ENCODE results near the gene DUS1L.

The DUS1L gene

DNA sequence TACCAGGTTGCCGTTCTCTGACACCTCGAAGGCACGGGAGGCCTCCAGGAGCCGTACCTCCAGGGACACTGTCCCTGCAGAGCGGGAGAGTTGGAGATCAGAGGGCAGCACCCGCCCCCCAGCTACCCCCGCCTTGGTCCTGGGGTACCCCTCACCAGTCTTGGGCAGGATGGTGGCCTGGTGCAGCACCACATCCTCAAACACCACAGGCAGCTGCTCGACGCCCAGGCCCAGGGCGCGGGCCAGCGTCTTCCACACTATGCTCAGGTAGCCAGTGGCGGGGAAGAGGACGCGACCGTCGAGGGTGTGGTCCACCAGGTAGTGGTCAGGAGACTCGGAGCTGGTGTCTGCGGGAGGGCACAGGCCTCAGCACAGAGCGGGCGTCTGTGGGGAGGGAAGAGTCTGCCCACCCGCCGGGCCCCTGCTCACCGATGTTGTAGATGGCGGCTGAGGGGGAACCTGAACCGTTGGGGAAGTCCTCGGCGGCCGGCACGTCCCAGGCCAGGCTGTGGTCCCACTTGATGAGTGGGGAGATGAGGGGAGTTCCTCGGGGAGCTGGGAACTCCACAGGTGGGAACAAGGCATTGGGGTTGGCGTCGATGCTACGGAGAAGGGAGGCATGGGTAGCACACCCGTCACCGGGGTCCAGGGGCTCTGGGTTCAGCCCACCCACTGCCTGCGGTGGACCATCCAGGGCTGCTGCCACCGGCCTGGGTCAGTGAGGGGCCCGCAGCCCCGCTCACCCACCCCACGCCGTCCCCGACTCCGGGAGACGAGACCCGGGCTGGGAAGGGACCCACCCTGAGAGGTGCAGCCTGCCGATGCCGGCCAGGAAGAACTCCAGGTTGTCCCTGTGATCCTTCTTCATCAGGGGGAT, 22.6 kb upstream of the DUS1L start:
- no peak for DNase-seq (ENCODE audit: low spot score)

DNA sequence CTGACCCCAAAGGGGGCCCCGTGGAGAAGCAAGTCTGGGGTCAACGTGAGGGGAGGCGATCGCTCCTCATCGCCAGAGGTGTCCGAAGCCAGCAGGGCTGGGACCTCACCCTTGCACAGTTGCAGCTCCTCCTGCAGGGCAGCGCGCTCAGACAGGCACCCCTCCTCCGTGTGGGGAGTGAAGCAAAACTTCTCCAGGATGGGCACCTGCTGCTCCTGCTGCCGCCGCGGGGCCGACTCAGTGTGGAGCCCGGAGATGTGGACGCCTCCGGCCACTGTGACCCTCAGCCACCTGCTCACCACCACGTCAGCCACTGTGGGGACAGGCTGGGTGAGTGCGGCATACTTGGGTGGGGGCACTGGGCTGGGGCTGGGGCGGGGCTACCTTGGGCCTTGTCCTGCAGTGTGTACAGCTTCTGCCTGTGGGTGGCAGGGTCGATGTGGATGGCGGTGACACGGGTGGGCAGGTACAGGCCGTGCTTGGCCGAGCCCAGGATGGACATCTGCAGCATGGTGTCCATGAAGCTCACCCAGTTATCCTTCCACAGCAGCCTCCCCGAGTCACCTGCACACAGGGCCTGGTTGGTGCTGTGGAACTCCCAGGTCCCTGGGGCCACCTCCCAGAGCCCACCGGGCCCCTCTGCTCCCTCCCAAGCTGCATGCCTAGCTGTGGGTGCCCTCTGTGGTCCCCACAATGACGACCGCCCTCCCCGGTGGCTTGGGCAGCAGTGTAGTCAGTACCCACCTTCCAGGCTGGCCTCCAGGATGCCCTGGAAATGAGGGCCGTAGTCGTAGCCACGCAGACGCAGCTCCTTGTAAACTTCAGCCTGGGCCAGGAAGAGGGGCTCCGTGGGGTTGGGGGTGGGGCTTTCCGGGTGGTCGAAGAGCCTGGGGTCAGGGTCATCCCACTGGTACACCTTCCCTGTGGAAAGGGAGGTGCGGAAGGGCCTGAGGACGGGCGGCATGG, 21.6 kb upstream of the DUS1L start:
- DNase-seq (ENCODE audit: low spot score): no peak

DNA sequence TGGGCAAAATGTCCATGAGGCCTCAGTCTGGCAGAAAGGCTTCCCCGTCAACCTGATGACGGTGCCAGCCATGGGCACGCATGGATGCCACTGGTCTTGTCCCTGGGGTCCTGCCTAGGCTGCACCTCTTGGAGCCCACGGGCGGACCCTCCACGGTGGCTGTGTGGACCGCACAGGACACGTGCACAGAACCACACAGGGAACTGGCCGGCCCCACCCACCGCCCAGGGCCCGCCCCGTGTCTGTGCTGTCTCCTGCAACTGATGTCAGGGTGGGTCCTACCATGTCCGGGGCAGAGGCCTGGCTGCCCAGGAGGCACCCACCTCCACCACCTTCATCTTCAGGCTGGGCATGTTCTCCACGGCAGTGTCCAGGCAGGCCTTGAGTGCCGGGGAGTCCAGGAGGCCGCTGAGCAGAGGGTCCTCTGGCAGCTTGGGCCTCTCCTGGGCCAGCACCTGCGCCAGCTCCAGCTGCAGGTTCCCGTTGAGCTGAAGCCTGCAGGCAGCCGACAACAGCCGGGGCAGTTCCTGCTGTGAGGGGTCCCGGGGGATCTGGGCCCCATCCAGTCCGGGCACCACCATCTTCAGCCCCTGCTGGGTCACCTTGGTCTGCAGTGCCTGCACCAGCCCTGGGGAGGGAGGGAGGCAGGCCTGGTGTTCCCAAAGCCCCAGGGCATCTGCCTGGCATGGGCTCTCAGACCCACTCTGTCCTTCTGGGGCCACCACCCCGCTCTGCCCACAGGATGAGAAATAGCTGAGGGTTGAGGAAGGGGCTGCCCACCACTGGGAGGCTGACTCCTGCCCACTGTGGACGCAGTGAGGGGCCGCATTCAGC, 20.5 kb upstream of the DUS1L start:
- no peak for DNase-seq (ENCODE audit: low spot score)

DNA sequence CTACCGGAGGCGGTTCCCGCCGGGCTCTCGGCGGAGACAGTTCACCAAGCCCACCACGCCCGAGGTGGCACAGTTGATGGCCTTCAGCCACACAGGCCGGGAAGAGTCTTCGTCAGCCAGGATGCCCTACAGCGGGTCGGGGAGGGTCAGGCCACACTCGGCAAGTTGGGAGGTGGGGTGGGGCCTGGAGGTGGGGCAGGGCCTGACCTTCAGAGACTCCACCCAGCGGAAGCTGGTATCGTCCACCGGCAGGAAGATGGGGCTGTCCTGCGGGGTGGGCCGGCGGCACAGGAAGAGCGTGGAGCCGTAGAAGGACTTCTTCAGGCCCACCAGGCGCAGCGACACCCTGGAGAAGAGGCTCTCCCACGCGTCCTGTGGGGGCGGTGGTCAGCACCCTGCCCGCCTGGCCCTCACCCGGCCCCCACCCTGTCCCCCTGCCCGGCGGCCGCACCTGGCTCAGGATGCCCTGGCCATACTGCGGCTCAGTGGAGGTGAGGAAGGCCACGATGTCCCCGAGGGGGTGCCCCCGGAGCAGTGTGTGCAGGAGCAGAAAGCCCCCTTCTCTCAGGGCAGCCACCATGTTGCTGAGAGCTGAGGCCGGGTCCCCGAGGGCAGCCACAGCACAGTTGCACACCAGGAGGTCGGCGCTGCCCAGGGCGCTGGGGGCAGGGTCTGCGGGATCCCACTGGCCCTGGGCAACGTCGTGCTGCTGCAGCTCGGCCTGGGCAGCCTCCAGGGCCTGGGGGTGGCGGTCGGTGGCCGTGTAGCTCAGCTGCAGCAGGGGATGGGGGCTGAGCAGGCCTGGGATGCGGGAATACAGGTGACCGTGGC, 19.6 kb upstream of the DUS1L start:
- DNase-seq (ENCODE audit: low spot score): no peak

DNA sequence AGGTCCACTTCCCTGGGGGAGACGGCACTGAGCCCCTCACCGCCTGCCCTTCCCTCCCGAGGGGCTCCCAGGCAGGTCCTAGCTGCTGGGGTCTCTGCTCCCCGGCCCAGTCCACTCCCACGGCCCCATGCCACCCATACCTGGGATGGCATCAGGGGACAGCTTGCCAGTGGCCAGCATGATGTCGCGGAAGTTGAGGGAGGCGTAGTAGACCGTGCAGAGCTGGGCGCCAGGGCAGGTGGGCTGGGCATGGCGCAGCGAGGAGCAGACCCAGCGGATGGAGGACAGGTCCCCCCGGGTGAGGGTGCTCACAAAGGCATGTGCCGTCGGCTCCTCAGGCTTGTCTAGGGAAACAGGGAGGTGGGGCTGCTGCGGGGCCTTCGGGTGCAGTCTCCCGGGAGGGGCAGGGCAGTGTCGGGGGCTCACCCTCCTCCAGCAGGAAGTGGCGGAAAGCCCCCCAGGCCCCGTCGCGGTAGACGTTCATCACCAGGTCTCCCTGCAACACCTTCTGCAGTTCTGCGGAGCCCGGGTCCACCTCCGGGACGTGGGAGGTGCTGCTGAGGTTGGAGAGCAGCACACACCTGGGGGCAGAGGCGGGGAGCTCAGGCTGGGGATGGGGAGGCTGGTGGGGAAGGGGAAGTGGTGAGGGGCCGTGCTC, 18.9 kb upstream of the DUS1L start:
- DNase-seq (ENCODE audit: low spot score): no peak

DNA sequence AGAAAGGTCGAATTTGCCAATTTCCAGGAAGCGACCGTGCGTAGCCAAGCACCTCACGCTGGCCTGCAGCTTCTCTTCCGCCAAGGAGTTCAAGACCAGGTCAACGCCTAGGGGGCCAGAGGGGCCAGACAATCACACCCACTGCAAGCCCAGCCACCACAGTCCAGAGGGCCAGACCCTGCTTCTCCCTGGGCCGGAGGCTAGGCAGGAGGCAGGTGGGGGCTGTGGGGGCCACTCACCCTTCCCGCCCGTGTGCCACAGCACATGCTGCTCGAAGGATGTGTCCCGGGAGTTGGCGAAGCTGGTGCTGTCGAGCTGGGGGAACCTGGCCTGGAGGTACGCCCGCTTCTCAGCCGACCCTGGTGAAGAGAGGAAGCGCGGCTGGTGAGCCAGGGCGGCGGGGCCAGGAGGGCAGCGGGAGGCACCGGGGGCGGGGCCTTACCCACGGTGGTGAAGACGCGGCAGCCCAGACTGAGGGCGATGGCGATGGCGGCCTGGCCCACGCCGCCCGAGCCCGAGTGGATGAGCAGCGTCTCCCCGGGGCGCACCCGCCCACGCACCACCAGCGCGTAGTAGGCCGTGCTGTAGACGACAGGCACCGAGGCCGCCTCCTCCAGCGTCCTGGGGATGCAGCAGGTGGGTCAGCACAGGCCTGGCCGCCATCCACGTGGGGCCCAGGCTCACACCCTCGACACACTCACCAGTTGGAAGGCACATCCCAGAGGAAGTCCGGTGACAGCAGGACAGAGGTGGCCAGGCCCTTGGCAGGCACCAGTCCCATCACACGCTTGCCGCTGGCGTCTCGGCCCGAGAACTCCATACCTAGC, 18.1 kb upstream of the DUS1L start:
- no peak for DNase-seq (ENCODE audit: low spot score)

DNA sequence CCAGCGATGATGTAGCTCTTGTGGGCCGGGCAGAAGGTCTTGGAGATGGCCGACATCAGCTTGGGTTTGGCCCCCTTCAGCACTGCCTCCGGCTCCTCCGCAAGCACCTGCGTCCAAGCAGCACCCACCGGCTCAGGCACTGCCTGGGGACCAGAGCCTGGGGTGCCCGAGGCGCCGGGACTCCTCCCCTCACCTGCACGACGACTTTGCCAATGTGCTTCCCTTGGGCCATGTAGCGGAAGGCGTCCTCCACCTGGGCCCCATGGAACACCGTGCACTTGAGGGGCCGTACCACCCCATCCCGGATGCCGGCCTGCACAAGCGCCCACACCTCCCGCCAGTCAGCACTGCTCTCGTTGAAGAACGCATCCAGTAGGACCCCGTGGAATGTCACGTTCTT, 17.4 kb upstream of the DUS1L start:
- no peak for DNase-seq (ENCODE audit: low spot score)

DNA sequence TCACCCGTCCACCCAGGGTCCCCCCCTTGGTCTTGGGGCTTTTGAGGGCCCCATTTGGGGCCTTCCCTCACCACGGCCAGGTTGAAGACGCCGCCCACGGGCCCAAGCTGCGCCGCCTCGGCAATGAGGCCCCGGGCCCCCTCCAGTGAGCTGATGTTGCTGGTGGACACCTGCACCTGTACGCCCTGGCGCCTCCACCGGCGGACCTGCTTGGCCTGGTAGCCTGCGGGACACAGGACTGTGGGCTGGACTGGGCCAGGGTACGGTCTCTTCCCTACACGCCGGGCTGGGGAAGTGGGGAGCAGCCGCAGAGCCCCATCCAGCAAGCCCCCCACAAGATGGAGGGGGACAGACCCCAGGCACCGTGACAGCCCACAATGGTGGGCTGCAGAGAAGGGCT, 16.9 kb upstream of the DUS1L start:
- no peak for DNase-seq (ENCODE audit: low spot score)

DNA sequence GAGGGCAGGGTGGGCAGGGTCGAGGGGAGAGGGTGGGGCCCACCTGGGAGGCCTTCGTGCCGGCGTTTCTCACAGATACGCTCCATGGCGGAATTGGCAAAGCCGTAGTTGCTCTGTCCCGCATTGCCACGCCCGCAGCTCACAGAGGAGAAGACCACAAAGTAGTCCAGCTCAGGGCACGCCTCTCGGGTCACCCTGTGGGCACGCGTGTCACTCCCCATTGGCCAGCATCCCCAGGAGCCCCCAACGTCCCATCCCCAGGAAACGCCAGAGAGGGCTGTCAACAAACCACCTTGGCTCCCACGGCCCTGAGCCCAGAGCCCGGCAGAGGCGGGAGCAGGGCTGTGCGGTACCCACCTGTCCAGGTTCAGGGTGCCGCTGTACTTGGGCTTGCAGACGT, 16.4 kb upstream of the DUS1L start:
- no peak for DNase-seq (ENCODE audit: low spot score)

DNA sequence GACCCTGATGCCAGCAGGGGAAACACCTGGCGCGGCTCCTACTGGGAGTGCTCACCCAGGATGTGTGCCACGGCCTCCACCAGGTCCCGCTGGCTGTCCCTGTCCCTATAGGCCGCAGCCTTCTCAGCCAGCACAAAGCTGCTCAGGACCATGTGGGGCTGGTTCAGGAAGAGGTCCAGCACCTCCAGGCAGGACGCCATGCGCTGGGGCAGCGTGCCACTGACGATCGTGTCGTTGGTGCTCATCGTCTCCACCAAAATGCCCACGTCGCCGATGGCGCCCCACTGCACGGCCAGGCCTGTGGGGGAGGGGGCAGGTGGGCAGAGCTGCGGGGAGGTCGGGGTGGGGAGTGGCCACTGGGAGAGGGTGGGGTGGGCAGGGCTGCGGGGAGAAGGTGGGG, 15.9 kb upstream of the DUS1L start:
- DNase-seq (ENCODE audit: low spot score): no peak

DNA sequence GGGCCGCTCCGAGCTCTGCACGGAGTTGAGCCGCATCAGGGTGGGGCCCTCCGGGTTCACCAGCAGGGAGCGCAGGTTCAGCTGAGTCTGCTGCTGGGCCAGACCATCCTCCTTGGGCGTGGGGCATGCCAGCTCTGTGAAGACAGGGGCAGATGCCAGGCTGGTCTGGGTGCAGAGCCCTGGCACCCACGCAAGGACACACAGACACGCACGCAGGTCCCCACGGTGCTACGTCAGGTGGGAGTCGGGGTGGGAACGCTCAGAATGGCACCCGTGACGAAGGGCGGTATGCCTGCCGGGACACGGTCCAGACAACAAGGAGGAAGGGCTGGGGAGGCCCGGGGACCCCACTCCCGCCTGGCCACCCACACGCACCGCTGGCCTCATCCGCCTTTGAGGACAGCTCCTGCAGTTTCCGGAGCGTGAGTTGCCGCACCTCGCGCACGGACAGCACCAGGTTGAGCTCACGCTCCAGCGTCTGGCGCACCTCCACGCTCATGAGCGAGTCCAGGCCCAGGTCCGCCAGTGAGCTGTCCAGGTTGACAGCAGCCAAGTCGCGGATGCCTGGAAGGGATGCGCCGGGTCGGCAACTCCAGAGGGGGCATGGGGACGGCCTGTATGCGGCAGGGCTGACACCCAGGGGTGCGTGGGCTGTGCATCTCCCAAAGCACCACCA, 15.3 kb upstream of the DUS1L start:
- no peak for DNase-seq (ENCODE audit: low spot score)

DNA sequence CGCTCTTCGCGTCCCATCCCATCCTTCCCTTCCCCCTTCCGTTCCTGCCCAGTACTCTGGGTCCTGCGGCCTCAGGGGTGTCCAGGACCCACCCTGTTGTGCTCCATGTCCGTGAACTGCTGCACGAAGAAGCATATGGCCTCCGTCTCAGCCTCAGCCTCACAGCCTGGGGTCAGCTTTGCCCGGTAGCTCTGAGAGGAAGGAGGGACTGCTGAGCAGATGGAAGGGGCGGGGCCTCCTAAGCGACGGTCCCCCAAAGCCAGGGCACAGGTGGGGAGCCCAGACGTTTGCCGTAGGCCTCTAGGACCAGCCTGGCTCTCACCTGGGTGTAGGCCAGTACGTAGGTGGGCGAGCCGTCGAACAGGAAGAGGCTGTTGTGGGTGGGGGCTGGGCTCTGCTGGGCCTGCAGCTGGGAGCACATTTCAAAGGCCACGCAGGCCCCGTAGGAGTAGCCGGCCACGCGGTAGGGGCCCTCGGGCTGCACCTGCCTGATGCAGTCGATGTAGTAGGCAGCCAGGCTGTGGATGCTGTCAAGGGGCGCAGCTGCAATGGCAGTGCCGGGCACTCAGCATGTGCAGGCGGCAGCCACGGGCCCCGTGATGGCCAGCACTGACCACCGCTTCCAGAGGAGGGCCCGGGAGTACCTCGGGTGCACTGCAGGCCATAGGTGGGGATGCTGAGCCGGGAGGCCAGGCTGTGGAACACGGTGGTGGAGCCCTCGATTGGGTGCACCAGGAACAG, 14.6 kb upstream of the DUS1L start:
- DNase-seq (ENCODE audit: low spot score): no peak

DNA sequence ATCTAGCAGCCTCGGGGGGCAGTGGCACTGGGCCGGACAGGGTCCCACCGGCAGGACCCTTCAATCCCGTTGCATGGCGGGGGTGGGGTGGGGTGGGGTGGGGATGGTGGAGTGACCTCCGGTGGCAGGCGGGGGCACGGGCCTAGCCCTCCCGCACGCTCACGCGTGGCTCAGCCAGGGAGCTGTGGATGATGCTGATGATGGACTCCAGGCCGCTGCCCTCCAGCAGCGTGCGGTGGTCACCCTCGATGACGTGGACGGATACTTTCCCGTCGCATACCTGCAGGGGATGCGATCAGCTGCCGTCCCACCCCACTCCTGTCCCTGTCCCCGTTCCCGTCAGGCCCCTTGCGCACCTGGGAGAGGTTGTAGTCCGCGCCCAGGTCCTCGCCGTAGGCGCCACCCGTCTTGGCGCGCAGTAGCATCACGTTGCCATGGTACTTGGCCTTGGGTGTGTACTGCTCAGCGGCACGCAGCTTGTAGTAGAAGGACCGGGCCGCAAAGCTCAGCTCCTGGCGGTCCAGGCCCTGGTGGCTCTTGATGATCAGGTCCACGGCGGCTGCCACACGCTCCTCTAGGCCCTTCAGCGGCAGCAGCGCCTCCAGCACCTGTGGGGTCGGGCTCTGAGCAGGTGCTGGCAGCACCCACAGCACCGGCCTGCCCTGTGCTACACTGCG, 13.5 kb upstream of the DUS1L start:
- no peak for DNase-seq (ENCODE audit: low spot score)

DNA sequence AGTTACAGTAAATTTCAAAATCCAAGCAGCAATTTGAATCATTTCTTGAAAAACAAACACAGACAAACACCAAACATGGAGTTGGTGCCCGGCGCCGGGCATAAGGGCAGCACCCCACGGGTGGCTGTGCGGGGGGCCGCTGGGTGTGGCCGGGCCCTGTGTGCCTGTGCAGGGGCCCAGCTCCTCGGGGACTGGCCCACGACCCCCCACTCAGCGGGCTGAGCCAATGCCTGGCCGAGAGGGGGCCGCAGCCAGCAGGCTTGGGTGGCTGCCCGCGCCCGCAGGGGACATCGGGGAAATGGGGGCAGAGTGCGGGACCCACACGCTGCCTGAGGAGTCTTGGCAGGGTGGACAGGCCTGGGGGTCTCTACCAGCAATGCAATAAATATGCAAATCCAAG, 12.8 kb upstream of the DUS1L start:
- DNase-seq (ENCODE audit: low spot score): no peak

DNA sequence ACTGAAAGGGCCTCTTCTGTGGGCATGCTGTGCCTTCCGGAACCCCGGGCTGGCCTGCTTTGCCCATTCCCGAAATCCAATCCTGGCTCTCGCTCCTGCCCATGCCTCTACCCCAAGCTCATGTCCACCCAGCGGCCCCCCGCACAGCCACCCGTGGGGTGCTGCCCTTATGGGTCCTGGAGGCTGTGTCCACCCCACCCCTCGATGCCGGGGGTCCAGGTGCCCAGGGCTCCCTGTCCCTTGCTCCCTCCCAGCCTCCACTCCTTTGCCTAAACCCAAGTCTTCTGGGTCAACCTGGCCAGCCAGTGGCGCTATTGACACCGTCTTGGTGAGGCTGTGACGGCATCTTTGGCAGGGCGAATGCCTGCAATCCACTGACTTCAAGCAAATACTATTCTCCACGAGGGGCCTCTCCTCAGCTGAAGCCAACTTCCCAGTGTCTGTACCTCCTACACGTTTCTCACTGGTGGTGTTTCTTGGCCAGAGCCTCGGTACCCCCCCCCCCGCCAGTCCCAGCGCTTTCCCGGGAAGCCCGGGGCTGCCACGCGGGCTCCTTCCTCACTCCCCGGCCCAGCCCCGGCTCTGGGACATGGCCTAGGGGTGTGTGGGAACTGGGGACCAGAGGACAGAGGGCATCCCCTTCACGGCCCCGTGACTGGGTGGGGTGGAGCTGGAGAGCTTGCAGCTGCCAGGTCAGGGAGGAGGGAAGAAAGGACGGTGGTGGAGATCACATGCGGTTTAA, 12.2 kb upstream of the DUS1L start:
- DNase-seq (ENCODE audit: low spot score): no peak

DNA sequence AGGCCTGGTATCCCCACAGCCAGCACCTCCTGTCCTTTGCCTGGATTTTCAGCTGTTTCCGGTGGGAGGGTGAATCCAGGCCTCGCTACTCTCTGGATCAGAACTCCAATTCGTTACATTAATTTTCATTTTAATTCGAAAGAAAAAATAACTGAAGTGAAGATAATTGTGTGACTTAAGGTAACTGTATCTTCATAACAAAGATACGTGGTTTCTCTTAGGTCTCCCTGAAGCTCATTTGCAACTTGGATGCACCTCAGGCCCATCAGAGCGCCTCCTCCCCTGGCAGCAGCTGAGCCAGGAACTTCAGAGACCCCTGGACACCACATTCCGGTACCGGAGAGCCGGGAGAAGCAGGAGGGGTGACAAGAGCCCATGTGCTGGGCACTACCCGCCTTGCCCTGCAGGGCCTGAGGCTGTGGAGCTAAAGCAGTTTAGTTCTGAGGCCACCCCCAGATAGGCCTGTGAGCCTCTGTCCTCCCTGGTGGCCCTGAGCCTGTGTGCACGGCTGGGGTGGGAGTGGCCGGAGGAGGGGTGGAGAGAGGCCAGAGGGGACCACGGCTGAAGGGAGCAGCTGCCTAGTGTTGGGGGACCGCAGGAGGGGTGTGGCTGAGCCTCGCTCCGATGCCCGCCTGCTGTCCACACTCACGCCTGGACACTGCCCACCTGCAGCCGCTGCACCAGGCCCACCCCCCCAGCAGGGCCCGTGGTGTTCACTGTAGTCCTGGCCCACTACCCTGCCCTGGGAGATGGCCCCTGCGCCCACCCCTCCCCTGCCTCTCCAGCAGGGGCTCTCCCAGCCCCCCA, 11.4 kb upstream of the DUS1L start:
- no peak for DNase-seq (ENCODE audit: low spot score)
